Left lung (tissue), 10 donors: ENCODE results near the gene TMEM150C. TPM values are rescaled to one million over a fixed set of nuclear protein-coding genes. Genes with fewer than 3 reads are reported as not detected.

Experiments
- ATAC-seq: fragments of 200-7000 bp; cut with Tn5 transposase; one replicate; pipeline ENCODE4 v1.9.1; 2020; ENCODE audit warnings: moderate library complexity
- DNase-seq, 4 donors: peaks; one replicate each; pipeline ENCODE4 v3.0.0-alpha.2; 2013 to 2020
- H3K27ac ChIP-seq, 2 donors: fragments of 200-600 bp; sonication (generic) in 1 of 2; one replicate each; pipeline versions ENCODE4 v1.5.0 to v1.8.0; 2020 to 2021
- H3K27me3 ChIP-seq, 2 donors: fragments of 200-600 bp; sonication (generic) in 1 of 2; one replicate each; pipeline versions ENCODE4 v1.5.0 to v1.8.0; 2020 to 2021
- H3K36me3 ChIP-seq, 2 donors: fragments of 200-600 bp; sonication (generic) in 1 of 2; one replicate each; pipeline versions ENCODE4 v1.5.0 to v1.8.0; 2020 to 2021
- H3K4me1 ChIP-seq, 2 donors: fragments of 200-600 bp; one replicate each; pipeline ENCODE4 v1.8.0; 2021
- H3K4me3 ChIP-seq, 2 donors: fragments of 200-600 bp; sonication (generic) in 1 of 2; one replicate each; pipeline versions ENCODE4 v1.5.0 to v1.8.0; 2020 to 2021; ENCODE audit warnings: mild to moderate bottlenecking in 1 of 2
- H3K9me3 ChIP-seq, 2 donors: fragments of 200-600 bp; sonication (generic) in 1 of 2; one replicate each; pipeline versions ENCODE4 v1.5.0 to v1.8.0; 2020 to 2021
- CTCF ChIP-seq, 2 donors: fragments of 200-600 bp; sonication (generic) in 1 of 2; IDR thresholded peaks; one replicate each; pipeline versions ENCODE4 v1.5.0 to v1.8.0; 2021; ENCODE audit warnings: antibody characterized with exemption in 2 of 2
- intact Hi-C, 2 donors: fragments of 100-400 bp; cut with DNase I; formaldehyde crosslinking; loops; one replicate each; pipeline versions ENCODE4 v1.11.2 to v1.14.2; 2022
- polyA plus RNA-seq, 6 donors: library from polyadenylated mRNA; unstranded; fragments of 120-200 nt; gene quantifications; one replicate each; pipeline ENCODE4 v1.2.1, GENCODE V29; 2013; ENCODE audit not compliant: insufficient read length in 6 of 6
- total RNA-seq, 2 donors: library from RNA; stranded (reverse); fragmentation: NEBNext Ultra II Directional; extraction: Animal tissue kit (Norgen Biotek cat#: 25700); gene quantifications; one replicate each; pipeline ENCODE4 v1.2.1, GENCODE V29; 2021
- donor health status: DM: no; HTN: yes; CAD: no.
- donor health status: DM: no; HTN: no; CAD: no.

Gene TMEM150C
- total and polyA plus RNA-seq, 8 donors = 4.3 to 18.9 (median 16.0) TPM

- no peaks in the 10 kb centered on the region for H3K4me1 ChIP-seq
- no peak overlapping the region for H3K27ac ChIP-seq
- H3K4me3 ChIP-seq = no peak overlapping the region
- DNase-seq = no peak
- no peaks in the 10 kb centered on the region for H3K36me3 ChIP-seq
- no peak for TF ChIP-seq CTCF (IDR thresholded peaks at IDR 0.05)
- intact Hi-C loops = no loop called here
- ATAC-seq = no peak
- H3K27me3 ChIP-seq = no peaks in the 10 kb centered on the region
- H3K9me3 ChIP-seq = no peaks in the 10 kb centered on the region
These were observed 122.7 kb downstream of the TMEM150C start for GRCh38 chr4:82439088-82439487.

GRCh38 chr4:82437285-82438005, 124.3 kb downstream of the TMEM150C start:
- peak; percentile 50 for ATAC-seq
- Histone ChIP-seq H3K27me3 (no peaks in the 10 kb centered on the region), H3K27ac (no peak overlapping the region), H3K4me3 (no peak overlapping the region), H3K4me1 (peaks cover 0 to 7% of the 10 kb centered on the region in 2 donors), H3K9me3 (no peaks in the 10 kb centered on the region), H3K36me3 (no peaks in the 10 kb centered on the region)
- no peak for TF ChIP-seq CTCF (IDR thresholded peaks at IDR 0.05)
- intact Hi-C loops = no loop called here
- no peak for DNase-seq

GRCh38 chr4:82436780-82437179, 125.0 kb downstream of the TMEM150C start:
- Histone ChIP-seq H3K27me3 (no peaks in the 10 kb centered on the region), H3K9me3 (no peaks in the 10 kb centered on the region), H3K4me1 (peaks cover 0 to 14% of the 10 kb centered on the region in 2 donors), H3K27ac (no peak overlapping the region), H3K36me3 (no peaks in the 10 kb centered on the region), H3K4me3 (no peak overlapping the region)
- ATAC-seq (no peak), DNase-seq (no peak)
- no peak for TF ChIP-seq CTCF (IDR thresholded peaks at IDR 0.05)
- intact Hi-C loops = no loop called here

GRCh38 chr4:82436130-82436529, 125.7 kb downstream of the TMEM150C start:
- H3K9me3 ChIP-seq = no peaks in the 10 kb centered on the region
- no peak for ATAC-seq
- peaks cover 6 to 20% of the 10 kb centered on the region in 2 donors for H3K4me1 ChIP-seq
- H3K27ac ChIP-seq = no peak overlapping the region
- no peaks in the 10 kb centered on the region for H3K27me3 ChIP-seq
- no peak for TF ChIP-seq CTCF (IDR thresholded peaks at IDR 0.05)
- H3K36me3 ChIP-seq = no peaks in the 10 kb centered on the region
- H3K4me3 ChIP-seq = no peak overlapping the region
- intact Hi-C loops = no loop called here
- no peak for DNase-seq

GRCh38 chr4:82434949-82435348, 126.8 kb downstream of the TMEM150C start:
- ATAC-seq (no peak), DNase-seq (no peak)
- no peak for TF ChIP-seq CTCF (IDR thresholded peaks at IDR 0.05)
- H3K27me3 ChIP-seq = no peaks in the 10 kb centered on the region
- no peaks in the 10 kb centered on the region for H3K36me3 ChIP-seq
- no peak overlapping the region for H3K27ac ChIP-seq
- intact Hi-C loops = no loop called here
- no peak overlapping the region for H3K4me3 ChIP-seq
- H3K9me3 ChIP-seq = no peaks in the 10 kb centered on the region
- H3K4me1 ChIP-seq = peaks cover 6 to 23% of the 10 kb centered on the region in 2 donors
